K562 (cell line): ENCODE results near the gene TTC23L. TPM values are rescaled to one million over a fixed set of nuclear protein-coding genes. Genes with fewer than 3 reads are reported as not detected.

ENCODE experiments used
- ATAC-seq: fragments of 200-7000 bp; cut with Tn5 transposase; 3 replicates; pipeline ENCODE4 v1.9.1; 2020; ENCODE audit warnings: moderate library complexity
- BruUV-seq: library from RNA; stranded (reverse); fragments of 400-500 nt; replicated peaks from 2 replicates; lab custom pipeline; 2021; lab: Mats Ljungman, UMichigan
- CTCF ChIA-PET: fragments of 300-600 bp; formaldehyde crosslinking; extraction: SDS; loops from one replicate; lab custom pipeline; 2021; ENCODE audit warnings: low intra/inter-chr PET ratio; lab: Yijun Ruan, JAX
- POLR2A ChIA-PET: fragments of 300-600, 350-650 bp; sonication (Branson Sonifier 250); formaldehyde crosslinking; extraction: SDS; loops from one replicate; lab custom pipeline; 2021; ENCODE audit warnings: antibody characterized with exemption, inconsistent platforms; lab: Yijun Ruan, JAX
- DNase-seq, 4 experiments: peaks; one replicate each; pipeline versions ENCODE4 v3.0.0 to v3.0.0-alpha.2; 2011 to 2018; ENCODE audit warnings: low spot score in 3 of 4, mixed read lengths in 3 of 4; ENCODE audit errors: extremely low read depth in 1 of 4
- FAIRE-seq: peaks from 2 replicates; lab custom pipeline; 2011; peaks lifted over from hg19 to GRCh38; lab: Jason Lieb, UNC
- H2AFZ ChIP-seq: 2 replicates; pipeline ENCODE4 v1.6.0; 2011; ENCODE audit warnings: low read depth, low read length, control low read depth, inconsistent platforms
- H3K27ac ChIP-seq: fragments of 200-600 bp; 3 replicates; pipeline ENCODE4 v1.8.0; 2011; ENCODE audit warnings: low read depth, mild to moderate bottlenecking, control low read depth, inconsistent platforms, low read length, moderate library complexity, mixed read lengths; ENCODE audit errors: extremely low read depth
- H3K27me3 ChIP-seq, 2 experiments: fragments of 300-600 bp in 1 of 2; 2 replicates in 1 of 2; 3 replicates in 1 of 2; pipeline versions ENCODE4 v1.6.0 to v1.8.0; 2011; ENCODE audit warnings: inconsistent platforms in 2 of 2, low read length in 2 of 2, mild to moderate bottlenecking in 1 of 2, mixed read lengths in 1 of 2, moderate library complexity in 1 of 2; ENCODE audit not compliant: control insufficient read depth in 2 of 2, insufficient read depth in 2 of 2
- H3K36me3 ChIP-seq: fragments of 300-600 bp; 3 replicates; pipeline ENCODE4 v1.8.0; 2011; ENCODE audit warnings: mild to moderate bottlenecking, low read length, inconsistent platforms; ENCODE audit not compliant: control insufficient read depth, insufficient read depth
- H3K4me1 ChIP-seq, 2 experiments: fragments of 200-600 bp in 1 of 2; replicated peaks in 1 of 2; 2 replicates in 1 of 2; 3 replicates in 1 of 2; pipeline versions ENCODE4 v1.5.1 to v1.8.0; 2011; ENCODE audit warnings: inconsistent platforms in 2 of 2, low read length in 2 of 2, mild to moderate bottlenecking in 1 of 2, mixed read lengths in 1 of 2, moderate library complexity in 1 of 2; ENCODE audit not compliant: control insufficient read depth in 2 of 2, insufficient read depth in 2 of 2
- H3K4me2 ChIP-seq: 2 replicates; pipeline ENCODE4 v1.6.1; 2011; ENCODE audit warnings: low read length, control low read depth, inconsistent platforms, mixed read lengths; ENCODE audit not compliant: insufficient read depth
- H3K4me3 ChIP-seq: fragments of 200-600 bp; sonication (generic), shearing (Covaris generic); 2 replicates; pipeline ENCODE4 v1.5.1; 2016; ENCODE audit warnings: control low read depth, inconsistent platforms
- H3K79me2 ChIP-seq: fragments of 200-600 bp; 3 replicates; pipeline ENCODE4 v1.8.0; 2011; ENCODE audit warnings: low read length, inconsistent platforms; ENCODE audit not compliant: control insufficient read depth, insufficient read depth
- H3K9ac ChIP-seq, 2 experiments: 2 replicates each; pipeline versions ENCODE4 v1.6.0 to v1.6.1; 2011; ENCODE audit warnings: low read depth in 2 of 2, low read length in 2 of 2, control low read depth in 1 of 2, inconsistent platforms in 1 of 2, mild to moderate bottlenecking in 1 of 2, mixed read lengths in 1 of 2; ENCODE audit not compliant: insufficient read depth in 1 of 2
- H3K9me1 ChIP-seq: one replicate; pipeline ENCODE4 v1.6.0; 2011; ENCODE audit warnings: inconsistent platforms, mild to moderate bottlenecking, low read length, moderate library complexity; ENCODE audit not compliant: control insufficient read depth, insufficient read depth
- H3K9me3 ChIP-seq: replicated peaks from 2 replicates; pipeline ENCODE4 v1.5.1; 2011; ENCODE audit warnings: low read depth, low read length, inconsistent platforms; ENCODE audit not compliant: control insufficient read depth, insufficient read depth
- H4K20me1 ChIP-seq: replicated peaks from 2 replicates; pipeline ENCODE4 v1.6.1; 2011; ENCODE audit warnings: low read length, inconsistent platforms, mixed read lengths; ENCODE audit not compliant: control insufficient read depth, insufficient read depth
- CREM ChIP-seq: IDR thresholded peaks from 2 replicates; pipeline ENCODE4 v1.6.1; 2014; ENCODE audit warnings: antibody characterized with exemption, low read depth
- KLF16 ChIP-seq: IDR thresholded peaks from 2 replicates; pipeline ENCODE4 v1.6.1; 2016; ENCODE audit warnings: antibody characterized with exemption
- RNF2 ChIP-seq: sonication (generic); IDR thresholded peaks from 2 replicates; pipeline ENCODE4 v1.6.1; 2016
- SAFB2 ChIP-seq: fragments of 200-400 bp; formaldehyde crosslinking; IDR thresholded peaks from 2 replicates; pipeline ENCODE4 v1.6.1; 2018; ENCODE audit warnings: borderline replicate concordance, low read length, low read depth, moderate library complexity; ENCODE audit not compliant: severe bottlenecking
- ZNF253 ChIP-seq: fragments of 250-450 bp; sonication (Bioruptor Pico); conservative IDR thresholded peaks from 2 replicates; pipeline ENCODE4 v1.6.1; 2021; ENCODE audit warnings: mild to moderate bottlenecking
- ZNF551 ChIP-seq: fragments of 250-450 bp; sonication (Bioruptor Pico); IDR thresholded peaks from 2 replicates; pipeline ENCODE4 v1.5.0; 2021; ENCODE audit warnings: mild to moderate bottlenecking, moderate library complexity
- ZNF699 ChIP-seq: fragments of 250-450 bp; sonication (Bioruptor Pico); IDR thresholded peaks from 2 replicates; pipeline ENCODE4 v1.8.0; 2021; ENCODE audit warnings: mild to moderate bottlenecking, moderate library complexity; ENCODE audit not compliant: insufficient replicate concordance
- WGBS: fragments of 100-300 bp; shearing (Covaris generic); methylation state at CpG from one replicate; pipeline ENCODE4 v1.1.6; 2016; ENCODE audit warnings: low coverage, mixed read lengths; ENCODE audit not compliant: insufficient coverage; ENCODE audit errors: missing lambda C conversion rate; 5-methylcytosine and 5-hydroxymethylcytosine counted together
- in situ Hi-C: fragments of 300-500 bp; cut with MboI; formaldehyde crosslinking; loops from 4 replicates; pipeline ENCODE4 v1.15.0; 2018; ENCODE audit warnings: inconsistent platforms, mixed read lengths
- intact Hi-C: fragments of 100-400 bp; cut with micrococcal nuclease; formaldehyde crosslinking; loops from 2 replicates; pipeline ENCODE4 v1.14.2; 2022
- polyA plus RNA-seq, 8 experiments: library from polyadenylated mRNA; depleted of rRNA in 4 of 8; stranded (reverse) in 5 of 8; unstranded in 3 of 8; fragments of >200 nt; fragmentation: Nextera tagmentation in 2 of 8; fragmentation: Illumina TruSeq in 1 of 8; extraction: Ambion mirVana in 2 of 8; extraction: Trizol in 1 of 8; gene quantifications; 2 replicates each; pipeline versions ENCODE4 v1.2.1 to v1.2.3, GENCODE V29; 2011 to 2014; ENCODE audit warnings: inconsistent platforms in 1 of 8, missing spikeins in 1 of 8
- total RNA-seq, 7 experiments: library from RNA; depleted of rRNA in 6 of 7; stranded (reverse); fragments of >200 nt in 6 of 7; fragmentation: Illumina TruSeq in 2 of 7; extraction: Trizol in 2 of 7; gene quantifications; 2 replicates each; pipeline versions ENCODE4 v1.2.1 to v1.2.3, GENCODE V29; 2011 to 2021; ENCODE audit warnings: low replicate concordance in 1 of 7
- TF ChIP-seq, protein P1 (sequence below): fragments of 450-650 bp; formaldehyde crosslinking; IDR thresholded peaks from 2 replicates; pipeline ENCODE4 v1.4.0; 2020; ENCODE audit warnings: mild to moderate bottlenecking, moderate library complexity
- TF ChIP-seq, protein P2 (sequence below): fragments of 450-650 bp; IDR thresholded peaks from 2 replicates; pipeline ENCODE4 v1.6.1; 2014; ENCODE audit warnings: low read depth, mild to moderate bottlenecking, moderate library complexity, borderline replicate concordance

TTC23L gene
- total and polyA plus RNA-seq, 9 of the 15 experiments (the other 6 are each of a cell fraction or from before 2014, with no cell fraction given) = 0.03 to 0.32 (median 0.14) TPM; not detected in 2

DNA sequence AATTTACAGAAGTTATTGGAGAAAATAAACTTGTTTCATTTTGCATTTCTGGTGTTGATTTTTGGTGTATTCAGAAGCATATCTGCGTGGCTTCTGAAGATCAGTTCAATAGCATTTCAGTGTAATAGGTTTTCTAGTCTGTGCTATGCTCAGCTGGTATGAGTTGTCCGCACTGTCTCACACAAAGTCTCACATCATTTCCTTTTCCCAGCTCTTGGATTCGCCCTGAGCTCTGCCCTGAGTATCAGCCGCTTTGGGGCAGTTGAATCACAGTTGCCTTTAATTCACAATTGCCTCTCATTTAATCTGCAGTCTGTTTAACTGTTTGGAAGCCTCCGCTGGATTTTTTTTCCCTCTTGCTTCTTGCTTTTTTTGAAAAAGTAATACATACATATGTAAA is 6.4 kb upstream of the TTC23L start:
- Histone ChIP-seq H3K4me3 (no peak overlapping the region), H3K9me3 (no peaks in the 10 kb centered on the region), H2AFZ (no peak overlapping the region), H3K36me3 (peaks cover 33% of the 10 kb centered on the region), H4K20me1 (no peaks in the 10 kb centered on the region), H3K27me3 (no peaks in the 10 kb centered on the region), H3K9ac (no peak overlapping the region), H3K4me1 (no peaks in the 10 kb centered on the region), H3K79me2 (no peaks in the 10 kb centered on the region), H3K4me2 (no peak overlapping the region), H3K27ac (no peak overlapping the region), H3K9me1 (no peaks in the 10 kb centered on the region)
- no TSS peak for BruUV-seq
- TF ChIP-seq ZNF699 (CRISPR knock-in tag) (no peak), SAFB2 (no peak), KLF16 (no peak), CREM (no peak), ZNF253 (CRISPR knock-in tag) (no peak), RNF2 (no peak), ZNF551 (no peak)
- TF ChIP-seq, protein P1, sequence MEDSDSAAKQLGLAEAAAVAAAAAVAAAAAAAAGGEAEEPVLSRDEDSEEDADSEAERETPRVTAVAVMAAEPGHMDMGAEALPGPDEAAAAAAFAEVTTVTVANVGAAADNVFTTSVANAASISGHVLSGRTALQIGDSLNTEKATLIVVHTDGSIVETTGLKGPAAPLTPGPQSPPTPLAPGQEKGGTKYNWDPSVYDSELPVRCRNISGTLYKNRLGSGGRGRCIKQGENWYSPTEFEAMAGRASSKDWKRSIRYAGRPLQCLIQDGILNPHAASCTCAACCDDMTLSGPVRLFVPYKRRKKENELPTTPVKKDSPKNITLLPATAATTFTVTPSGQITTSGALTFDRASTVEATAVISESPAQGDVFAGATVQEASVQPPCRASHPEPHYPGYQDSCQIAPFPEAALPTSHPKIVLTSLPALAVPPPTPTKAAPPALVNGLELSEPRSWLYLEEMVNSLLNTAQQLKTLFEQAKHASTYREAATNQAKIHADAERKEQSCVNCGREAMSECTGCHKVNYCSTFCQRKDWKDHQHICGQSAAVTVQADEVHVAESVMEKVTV (CRISPR knock-in tag) = no peak
- TF ChIP-seq, protein P2, sequence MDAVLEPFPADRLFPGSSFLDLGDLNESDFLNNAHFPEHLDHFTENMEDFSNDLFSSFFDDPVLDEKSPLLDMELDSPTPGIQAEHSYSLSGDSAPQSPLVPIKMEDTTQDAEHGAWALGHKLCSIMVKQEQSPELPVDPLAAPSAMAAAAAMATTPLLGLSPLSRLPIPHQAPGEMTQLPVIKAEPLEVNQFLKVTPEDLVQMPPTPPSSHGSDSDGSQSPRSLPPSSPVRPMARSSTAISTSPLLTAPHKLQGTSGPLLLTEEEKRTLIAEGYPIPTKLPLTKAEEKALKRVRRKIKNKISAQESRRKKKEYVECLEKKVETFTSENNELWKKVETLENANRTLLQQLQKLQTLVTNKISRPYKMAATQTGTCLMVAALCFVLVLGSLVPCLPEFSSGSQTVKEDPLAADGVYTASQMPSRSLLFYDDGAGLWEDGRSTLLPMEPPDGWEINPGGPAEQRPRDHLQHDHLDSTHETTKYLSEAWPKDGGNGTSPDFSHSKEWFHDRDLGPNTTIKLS = no peak
- 87% methylated on average over 5 of the region's 5 CpGs for WGBS
- intact Hi-C loops = loop anchor here (5.0 kb wide), 1 partner anchor 65 kb away; no protein-coding TSS in a partner anchor
- ChIA-PET CTCF (no interaction called here), POLR2A (no interaction called here)
- ATAC-seq = no peak
- FAIRE-seq = no peak
- no peak for DNase-seq
- in situ Hi-C loops = no loop called here
